ENCODE results near the gene MISP3. TPM values are rescaled to one million over a fixed set of nuclear protein-coding genes. Genes with fewer than 3 reads are reported as not detected.
A peak's percentile ranks its signal among the peaks of the same experiment; 100 is the strongest.
"Not testable (repeated sequence)": the region's sequence is repeated elsewhere in the genome, so short reads cannot be mapped to it uniquely, and the experiment has no call there.

Gene MISP3
- total RNA-seq, 1 donor from 2014 or later, result 0.26 TPM

- TF ChIP-seq CTCF (IDR thresholded peaks at IDR 0.05; ENCODE audit: insufficient read depth, low read length, severe bottlenecking), result no peak
- Histone ChIP-seq H3K27me3 (ENCODE audit: control insufficient read depth, insufficient read depth, low read length) (no peaks in the 10 kb centered on the region), H3K4me3 (ENCODE audit: low read depth, low read length) (peak overlapping the region; percentile 52), H3K36me3 (ENCODE audit: control insufficient read depth, insufficient read depth, low read length) (no peaks in the 10 kb centered on the region)
- DNase-seq (ENCODE audit: low read depth), result no peak
- no peak for FAIRE-seq
These were observed 41.4 kb upstream of the MISP3 start for GRCh38 chr19:14030997-14031718.

GRCh38 chr19:14031719-14032480 lies 40.7 kb upstream of the MISP3 start, which contains the start of gene IL27RA:
IL27RA (plus strand) TSS chr19:14031762; CDS start chr19:14031873, 111 bp downstream.
- TF ChIP-seq CTCF (IDR thresholded peaks at IDR 0.05; ENCODE audit: insufficient read depth, low read length, severe bottlenecking), result peak; percentile 55
- H3K4me3 ChIP-seq (ENCODE audit: low read depth, low read length), result peak within 1 kb of the TSS; percentile 52
- DNase-seq (ENCODE audit: low read depth), result peak; percentile 13
- H3K36me3 ChIP-seq (ENCODE audit: control insufficient read depth, insufficient read depth, low read length), result no peaks in the 10 kb centered on the region
- FAIRE-seq, result no peak
- no peaks in the 10 kb centered on the region for H3K27me3 ChIP-seq (ENCODE audit: control insufficient read depth, insufficient read depth, low read length)

GRCh38 chr19:14033946-14034345 lies 38.6 kb upstream of the MISP3 start:
- H3K4me3 ChIP-seq (ENCODE audit: low read depth, low read length), result no peak overlapping the region
- H3K27me3 ChIP-seq (ENCODE audit: control insufficient read depth, insufficient read depth, low read length), result no peaks in the 10 kb centered on the region
- no peak for FAIRE-seq
- H3K36me3 ChIP-seq (ENCODE audit: control insufficient read depth, insufficient read depth, low read length), result no peaks in the 10 kb centered on the region
- DNase-seq (ENCODE audit: low read depth), result peak; percentile 35
- no peak for TF ChIP-seq CTCF (IDR thresholded peaks at IDR 0.05; ENCODE audit: insufficient read depth, low read length, severe bottlenecking)

- H3K4me3 ChIP-seq (ENCODE audit: low read depth, low read length); FAIRE-seq: not testable (repeated sequence)
These were observed 37.4 kb upstream of the MISP3 start for GRCh38 chr19:14035159-14035558.

GRCh38 chr19:14035706-14036105 lies 36.9 kb upstream of the MISP3 start:
- Histone ChIP-seq H3K27me3 (ENCODE audit: control insufficient read depth, insufficient read depth, low read length) (no peaks in the 10 kb centered on the region), H3K36me3 (ENCODE audit: control insufficient read depth, insufficient read depth, low read length) (no peaks in the 10 kb centered on the region), H3K4me3 (ENCODE audit: low read depth, low read length) (no peak overlapping the region)
- DNase-seq (ENCODE audit: low read depth) (no peak), FAIRE-seq (no peak)
- no peak for TF ChIP-seq CTCF (IDR thresholded peaks at IDR 0.05; ENCODE audit: insufficient read depth, low read length, severe bottlenecking)

More at GRCh38 chr19:14035159-14035558, 37.4 kb upstream of the MISP3 start:
- not testable (repeated sequence) for DNase-seq (ENCODE audit: low read depth); H3K27me3 ChIP-seq (ENCODE audit: control insufficient read depth, insufficient read depth, low read length); H3K36me3 ChIP-seq (ENCODE audit: control insufficient read depth, insufficient read depth, low read length)

- no peak for FAIRE-seq
- Histone ChIP-seq H3K27me3 (ENCODE audit: control insufficient read depth, insufficient read depth, low read length) (no peaks in the 10 kb centered on the region), H3K36me3 (ENCODE audit: control insufficient read depth, insufficient read depth, low read length) (no peaks in the 10 kb centered on the region), H3K4me3 (ENCODE audit: low read depth, low read length) (no peak overlapping the region)
- no peak for TF ChIP-seq CTCF (IDR thresholded peaks at IDR 0.05; ENCODE audit: insufficient read depth, low read length, severe bottlenecking)
- no peak for DNase-seq (ENCODE audit: low read depth)
These were observed 33.4 kb upstream of the MISP3 start for GRCh38 chr19:14039181-14039580.

Measured in bronchial epithelial cell (primary cell).